Activated T-cell treated with anti-CD3 and anti-CD28 coated beads, Interleukin-2, amount 50 U/mL, for 48 hours (primary cell): ENCODE results near the gene RBM47.
"Not testable (repeated sequence)": the region's sequence is repeated elsewhere in the genome, so short reads cannot be mapped to it uniquely, and the experiment has no call there.

Source experiments
- DNase-seq, 2 experiments: peaks; one replicate each; pipeline ENCODE4 v3.0.0-alpha.2; 2020

The RBM47 gene

DNA sequence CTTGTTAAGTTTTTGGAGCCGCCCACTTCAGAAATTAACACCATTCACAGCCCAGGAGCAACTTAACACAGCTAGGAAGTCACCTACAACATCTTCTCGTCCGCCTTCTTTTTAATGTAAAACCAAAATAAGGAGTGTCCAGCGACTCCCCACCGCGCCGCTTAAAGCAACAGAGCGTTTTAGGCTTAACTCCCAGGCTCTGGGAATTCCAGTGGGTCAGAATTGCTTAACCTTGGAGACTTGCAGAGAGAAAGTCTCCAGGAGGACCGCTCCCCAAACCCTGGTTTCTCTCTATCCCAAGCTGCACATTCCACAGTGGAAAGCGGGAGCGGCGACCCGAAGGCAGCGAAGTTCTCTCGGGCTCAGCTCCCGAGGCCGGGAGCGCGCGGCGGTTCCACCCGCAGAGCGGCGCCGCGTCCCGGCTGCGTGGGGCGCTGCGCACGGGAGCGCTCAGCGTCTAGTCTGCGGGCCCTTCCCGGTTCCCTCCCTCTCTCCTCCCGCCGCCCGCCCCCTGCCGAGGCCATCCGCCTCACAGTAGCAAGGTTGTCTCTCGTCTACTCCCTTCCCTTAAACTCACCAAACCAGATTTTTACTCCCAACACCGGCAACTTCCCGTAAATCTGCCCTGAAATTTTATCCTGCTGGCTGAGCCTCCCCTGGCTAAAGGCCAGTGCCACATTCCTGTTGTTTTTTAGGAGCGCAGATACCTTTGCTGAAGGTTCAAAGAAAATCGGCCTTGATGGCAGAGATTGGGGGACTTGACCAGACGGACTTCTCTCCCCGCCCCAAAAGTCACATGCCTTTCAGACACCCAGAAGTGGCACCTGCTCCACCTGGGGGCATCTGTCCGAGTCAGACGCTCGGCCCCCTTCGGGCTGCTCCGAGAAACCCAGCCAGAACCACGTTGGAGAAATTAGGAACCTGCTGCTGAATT is at the start of gene RBM47:
Gene RBM47, minus strand, starts transcription at position 464 of the 934 bp plus-strand sequence. CDS start 190,971 bp downstream, outside the sequence.
- DNase-seq = peak; percentile 54 to 64

GRCh38 chr4:40678421-40678820 is 48.8 kb upstream of the RBM47 start:
- no peak for DNase-seq

DNA sequence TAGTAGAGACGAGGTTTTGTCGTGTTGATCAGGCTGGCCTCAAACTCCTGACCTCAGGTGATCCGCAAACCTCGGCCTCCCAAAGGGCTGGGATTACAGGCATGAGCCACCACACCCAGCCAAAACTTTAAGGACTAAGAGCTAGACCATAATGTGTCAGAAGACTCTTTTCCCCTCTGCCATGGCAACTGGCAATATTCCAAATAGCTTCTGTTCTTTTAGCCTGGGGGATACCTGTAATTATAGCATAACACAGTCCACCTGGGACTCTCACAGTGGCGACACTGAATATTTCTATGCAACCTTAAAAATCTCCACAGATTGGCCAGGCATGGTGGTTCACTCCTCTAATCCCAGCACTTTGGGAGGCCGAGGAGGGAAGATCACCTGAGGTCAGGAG is 45.5 kb upstream of the RBM47 start:
- no peak for DNase-seq

- peak; percentile 64 to 68 for DNase-seq
These were observed 43.2 kb upstream of the RBM47 start for GRCh38 chr4:40672528-40673522.

GRCh38 chr4:40669504-40669903 is 39.8 kb upstream of the RBM47 start:
- peak; percentile 58 to 59 for DNase-seq

- no peak for DNase-seq
These were observed 36.2 kb upstream of the RBM47 start for GRCh38 chr4:40665842-40666241.

GRCh38 chr4:40662962-40663604 is 33.4 kb upstream of the RBM47 start:
- peak; percentile 63 to 65 for DNase-seq

DNA sequence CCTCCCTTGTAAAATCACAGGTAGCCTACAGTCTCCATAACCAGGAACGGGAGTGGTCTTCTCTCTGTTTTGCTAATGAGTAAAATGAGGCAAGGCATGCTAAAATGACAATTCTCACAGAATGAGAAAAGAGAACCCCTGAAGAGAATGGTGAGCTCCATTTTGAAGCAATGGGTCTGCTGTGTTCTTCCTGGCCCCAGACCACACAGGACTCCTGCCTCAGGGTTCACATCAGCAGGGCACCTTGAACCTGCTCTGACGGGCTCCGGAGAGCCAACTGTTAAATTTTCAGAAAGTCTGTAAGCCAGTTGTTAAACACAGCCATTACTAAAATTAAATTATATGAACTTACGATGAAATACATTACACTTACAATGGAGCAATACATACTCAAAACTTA is 32.1 kb upstream of the RBM47 start:
- no peak for DNase-seq

GRCh38 chr4:40656201-40656863 is 26.7 kb upstream of the RBM47 start:
- no peak for DNase-seq

DNA sequence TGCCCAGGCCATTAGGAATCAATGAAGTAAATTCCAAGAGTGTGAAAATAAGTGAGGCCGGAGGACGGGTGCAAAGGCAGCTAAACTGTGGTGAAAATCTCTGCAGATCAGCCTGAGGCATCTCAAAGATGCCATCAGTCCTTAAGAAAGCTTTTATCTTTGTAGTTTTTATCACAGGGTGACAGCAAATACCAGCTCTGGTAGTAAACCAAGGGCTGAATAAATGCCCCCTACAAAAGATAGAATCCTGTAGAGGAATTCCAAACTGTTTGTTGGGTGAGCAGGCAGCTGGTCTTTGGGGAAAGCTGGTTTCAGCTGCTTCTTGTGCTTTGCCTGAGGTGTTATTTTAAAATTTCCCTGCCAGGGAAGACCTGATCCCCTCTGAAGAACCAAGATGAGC is 21.6 kb upstream of the RBM47 start:
- DNase-seq = no peak

DNA sequence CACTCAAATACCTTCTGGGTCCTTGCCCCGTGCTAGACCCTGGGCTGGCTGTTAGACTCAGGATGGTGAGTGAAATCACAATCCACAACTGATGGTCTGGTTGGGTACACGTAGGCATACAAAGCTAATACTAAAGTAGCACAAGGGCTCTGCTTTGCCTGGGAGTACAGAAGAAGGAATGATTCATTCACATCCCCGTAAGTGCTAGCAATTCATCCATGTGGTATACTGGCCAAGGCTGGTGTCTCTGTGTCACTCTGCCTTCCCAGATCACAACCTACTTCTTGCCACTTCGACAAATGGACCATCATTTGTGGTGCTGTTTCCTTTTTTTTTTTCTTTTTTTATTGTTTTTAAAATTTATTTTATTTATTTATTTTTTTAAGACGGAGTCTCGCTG is 19.7 kb upstream of the RBM47 start:
- no peak for DNase-seq

GRCh38 chr4:40648742-40649281 is 19.1 kb upstream of the RBM47 start:
- DNase-seq = no peak

DNA sequence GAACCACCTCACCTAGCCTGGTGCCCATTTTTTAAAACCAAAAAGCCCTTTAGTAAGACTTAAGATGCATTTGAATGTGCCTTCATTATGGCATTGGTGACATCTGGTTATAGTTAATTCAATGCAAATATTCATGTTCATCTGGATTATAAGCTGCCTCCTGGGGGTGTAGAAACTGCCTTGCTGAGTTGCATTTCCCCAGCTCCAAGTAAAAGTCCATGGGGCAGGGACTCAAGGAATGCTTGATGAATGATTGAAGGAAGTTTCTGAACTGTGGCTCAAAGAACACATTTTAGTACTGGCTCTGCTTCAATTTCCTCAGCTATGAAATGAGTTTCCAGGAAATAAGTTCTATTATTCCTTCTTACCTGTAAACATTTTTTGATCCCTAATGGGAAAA is 18.5 kb upstream of the RBM47 start:
- DNase-seq = no peak

DNA sequence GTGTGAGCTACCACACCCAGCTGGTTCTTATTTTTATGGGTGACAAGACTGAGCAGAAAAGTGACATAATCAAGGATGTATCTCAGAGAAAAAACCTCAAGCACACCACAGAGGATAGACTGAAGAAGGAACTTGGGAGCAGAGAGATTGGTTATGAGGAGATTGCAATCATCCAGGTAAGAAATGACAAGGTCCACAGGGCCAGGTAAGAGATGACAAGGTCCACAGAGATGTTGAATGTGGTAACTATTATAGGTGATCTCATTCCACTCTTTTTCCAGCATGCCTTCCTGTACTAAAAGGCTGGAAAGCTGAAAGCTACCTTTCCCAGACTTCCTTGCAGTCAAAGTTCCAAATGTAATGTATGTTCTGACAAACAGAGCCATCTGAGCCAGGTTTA is 15.9 kb upstream of the RBM47 start:
- DNase-seq = no peak

DNA sequence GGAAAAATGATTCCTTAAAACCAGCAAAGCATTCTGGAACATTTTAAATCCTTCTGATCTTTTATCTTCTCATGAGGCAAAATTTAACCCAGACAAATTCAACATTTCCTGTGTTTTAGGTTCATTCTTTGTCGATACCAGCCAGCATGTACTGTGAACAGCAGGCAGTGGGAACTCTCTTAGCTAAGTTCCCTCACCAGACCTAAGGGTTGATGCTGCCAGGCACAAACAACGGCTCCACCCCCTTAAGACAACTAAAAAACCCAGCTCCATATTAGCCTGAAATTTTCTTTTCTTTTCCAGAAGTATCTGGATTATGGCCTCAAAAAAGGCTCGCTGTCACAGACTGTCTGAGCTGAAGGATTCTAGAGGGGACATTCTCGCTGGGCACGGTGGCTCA is 2.4 kb upstream of the RBM47 start:
- no peak for DNase-seq

- DNase-seq = peak in 1 of 2 experiments; percentile 24
These were observed 814 bp upstream of the RBM47 start for GRCh38 chr4:40630335-40631021.

DNA sequence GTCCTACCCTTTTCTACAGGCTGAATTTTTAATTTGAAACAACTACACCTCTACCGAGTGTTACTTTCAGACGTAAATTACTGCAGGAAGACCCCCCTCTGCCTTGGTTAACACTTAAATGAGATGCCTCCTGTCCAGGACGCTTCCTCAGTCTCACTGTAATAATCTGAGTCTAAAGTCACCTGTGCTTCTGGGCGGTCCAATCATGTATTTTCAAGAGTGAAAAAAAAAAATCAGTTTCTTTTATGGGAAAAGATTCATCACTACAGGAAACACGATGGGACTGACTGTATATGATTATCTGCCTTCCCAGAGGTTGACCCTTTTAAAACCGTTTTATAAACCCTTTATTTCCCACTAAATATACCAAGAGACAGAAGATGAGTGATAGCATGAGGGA is 776 bp downstream of the RBM47 start:
- DNase-seq = no peak

DNA sequence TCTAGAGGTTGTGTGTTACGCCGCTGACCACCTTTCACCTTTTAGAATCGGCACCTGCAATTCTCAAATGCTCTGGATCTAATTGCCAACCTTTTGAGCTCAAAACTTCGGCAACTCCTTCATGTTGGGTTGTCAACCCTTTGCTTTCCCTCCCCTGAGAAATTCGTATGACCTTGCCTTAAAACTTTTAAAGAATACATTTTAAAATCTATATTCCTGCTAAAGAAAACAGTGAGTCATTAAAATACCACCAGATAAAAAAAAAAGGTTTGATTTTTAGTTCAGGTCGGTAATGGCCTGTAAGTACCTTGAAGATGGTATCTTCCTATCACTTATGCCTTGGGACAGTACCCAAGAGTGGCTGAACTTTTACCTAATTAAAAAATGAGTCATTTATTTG is 1.3 kb downstream of the RBM47 start:
- DNase-seq = not testable (repeated sequence)

DNA sequence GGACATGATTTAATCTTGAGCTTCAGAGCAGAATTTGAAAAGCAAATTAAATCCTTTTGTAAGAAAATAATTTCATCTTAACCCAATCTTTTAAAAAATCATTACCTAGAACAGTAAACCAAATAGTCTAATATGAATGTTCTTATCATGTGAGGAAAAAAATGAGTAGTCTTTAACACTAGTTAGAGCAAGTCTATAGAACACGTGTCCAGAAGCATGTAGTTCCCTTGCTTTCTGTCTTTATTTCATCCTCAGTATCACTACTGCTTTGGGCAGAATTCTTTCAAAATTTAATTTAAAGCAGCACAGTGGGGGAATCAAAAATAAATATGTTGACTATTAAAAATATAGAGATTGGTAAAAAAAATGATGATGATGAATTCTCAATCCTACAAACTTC is 2.1 kb downstream of the RBM47 start:
- DNase-seq = no peak

DNA sequence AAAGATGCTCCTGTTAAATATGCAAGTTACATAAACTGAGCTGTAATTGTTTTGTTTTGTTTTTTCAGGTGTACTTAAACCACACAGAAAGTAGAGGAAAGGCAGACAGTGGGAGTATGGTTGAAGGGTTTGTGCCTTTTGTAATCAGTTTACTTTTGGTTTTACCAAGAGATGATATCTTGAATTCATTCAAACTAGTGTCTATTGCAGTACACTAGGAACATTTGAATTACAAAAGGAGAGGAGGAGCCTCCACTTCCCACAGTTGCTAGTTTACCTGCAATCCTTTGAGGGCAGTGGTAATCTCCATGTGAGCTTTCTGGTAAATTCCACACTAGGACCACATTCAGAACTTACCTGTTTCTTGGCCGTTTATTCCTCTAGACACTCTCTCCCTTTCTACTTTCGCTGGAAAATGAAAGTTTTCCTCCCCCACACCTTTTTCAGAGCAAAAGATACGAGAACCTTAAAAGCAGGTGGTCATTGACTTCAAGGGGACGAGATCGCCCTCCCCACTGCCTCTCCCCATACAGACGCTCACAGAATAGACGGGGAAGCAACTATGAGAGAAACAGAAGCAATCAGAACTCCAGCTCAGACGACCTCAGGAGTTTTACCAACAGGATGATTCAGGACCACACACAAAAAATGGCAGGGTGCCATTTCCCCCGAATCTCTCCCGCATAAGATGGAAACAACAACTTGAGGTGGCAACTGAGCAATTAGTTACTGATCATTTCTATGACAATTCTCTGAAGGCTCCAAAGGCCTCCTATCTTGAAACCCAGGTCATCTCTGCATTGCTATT is 3.3 kb downstream of the RBM47 start:
- DNase-seq = peak; percentile 42 to 44

GRCh38 chr4:40623707-40624106 is 6.0 kb downstream of the RBM47 start:
- no peak for DNase-seq
